Naive thymus-derived CD8-positive, alpha-beta T cell (primary cell): ENCODE data around the gene ADAM22. TPM values are rescaled to one million over a fixed set of nuclear protein-coding genes. Genes with fewer than 3 reads are reported as not detected.
A peak's percentile ranks its signal among the peaks of the same experiment; 100 is the strongest.

Source experiments
- ATAC-seq, 2 donors: fragments of 150-1000 bp; cut with Tn5 transposase in 1 of 2; sonication (Bioruptor Pico), chemical (Tn5 transposase) in 1 of 2; 1 replicate in 1 of 2; 2 replicates in 1 of 2; pipeline ENCODE4 v1.10.0; 2021; ENCODE audit warnings: mild to moderate bottlenecking in 2 of 2, moderate library complexity in 2 of 2
- POLR2A ChIA-PET: fragments of 350-600 bp; sonication (Branson Sonifier 250); formaldehyde crosslinking; loops from one replicate; lab custom pipeline; 2021; ENCODE audit warnings: antibody characterized with exemption; lab: Charles Lee
- DNase-seq, 10 donors: peaks; one replicate each; pipeline versions ENCODE4 v3.0.0 to v3.0.0-alpha.2; 2020 to 2022
- H3K27ac Mint-ChIP-seq, 10 donors: one replicate each; pipeline ENCODE4 v1.8.0; 2020 to 2022; ENCODE audit warnings: mild to moderate bottlenecking in 10 of 10, mixed read lengths in 10 of 10, moderate library complexity in 4 of 10, inconsistent platforms in 1 of 10
- H3K27me3 Mint-ChIP-seq, 5 donors: one replicate each; pipeline ENCODE4 v1.8.0; 2021 to 2022; ENCODE audit warnings: mixed read lengths in 5 of 5
- H3K36me3 Mint-ChIP-seq, 3 donors: one replicate each; pipeline ENCODE4 v1.8.0; 2020 to 2022; ENCODE audit warnings: mixed read lengths in 3 of 3, mild to moderate bottlenecking in 2 of 3, inconsistent platforms in 1 of 3
- H3K4me1 Mint-ChIP-seq, 4 donors: one replicate each; pipeline ENCODE4 v1.8.0; 2021 to 2022; ENCODE audit warnings: mixed read lengths in 4 of 4
- H3K4me3 Mint-ChIP-seq, 10 donors: one replicate each; pipeline ENCODE4 v1.8.0; 2020 to 2022; ENCODE audit warnings: mild to moderate bottlenecking in 10 of 10, mixed read lengths in 10 of 10, moderate library complexity in 6 of 10, inconsistent platforms in 1 of 10
- H3K9me3 Mint-ChIP-seq, 9 donors: one replicate each; pipeline ENCODE4 v1.8.0; 2020 to 2022; ENCODE audit warnings: mixed read lengths in 9 of 9, mild to moderate bottlenecking in 3 of 9, inconsistent platforms in 1 of 9, moderate library complexity in 1 of 9
- polyA plus RNA-seq, 3 donors: library from polyadenylated mRNA; unstranded; fragments of 300-500 nt; fragmentation: Illumina TruSeq; gene quantifications; one replicate each; pipeline ENCODE4 v1.2.3, GENCODE V29; 2021
- total RNA-seq, 8 experiments: library from RNA in 2 of 8; stranded (reverse) in 2 of 8; gene quantifications; one replicate each; pipeline ENCODE4 v1.2.3 and lab custom pipeline; 2021 to 2026

Gene ADAM22
- total and polyA plus RNA-seq, 5 experiments from 2014 or later = 0.60 to 9.2 (median 1.6) TPM

DNA sequence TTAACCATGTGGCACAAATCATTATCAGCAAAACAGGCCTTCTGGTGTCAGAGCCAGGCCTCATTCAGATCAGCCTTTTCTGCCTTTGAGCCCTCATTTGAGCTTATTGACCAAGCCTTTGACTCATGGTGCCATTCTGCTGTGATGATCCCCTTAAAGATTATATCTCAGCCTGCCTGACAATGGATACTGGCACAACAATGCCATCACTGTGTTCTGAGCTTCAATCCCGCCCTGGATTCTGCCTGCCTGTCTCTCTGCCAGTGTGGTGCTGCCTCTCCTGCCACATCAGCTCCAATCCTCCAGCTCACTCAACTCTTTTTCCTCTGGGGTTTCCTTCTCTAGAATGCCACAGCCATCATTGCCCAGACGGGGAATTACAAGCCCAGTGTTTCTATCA lies 233.2 kb downstream of the ADAM22 start:
- Mint-ChIP-seq H3K4me1 (no peaks in the 10 kb centered on the region), H3K4me3 (no peak overlapping the region), H3K27ac (peak overlapping the region in 1 of 10 donors; percentile 4), H3K9me3 (no peaks in the 10 kb centered on the region), H3K36me3 (no peaks in the 10 kb centered on the region), H3K27me3 (no peaks in the 10 kb centered on the region)
- ATAC-seq (no peak), DNase-seq (no peak)
- POLR2A ChIA-PET = no interaction called here

- no peaks in the 10 kb centered on the region for H3K27me3 Mint-ChIP-seq
- H3K4me3 Mint-ChIP-seq = no peak overlapping the region
- no peaks in the 10 kb centered on the region for H3K36me3 Mint-ChIP-seq
- no peak overlapping the region for H3K27ac Mint-ChIP-seq
- H3K9me3 Mint-ChIP-seq = no peaks in the 10 kb centered on the region
- DNase-seq (no peak), ATAC-seq (no peak)
- POLR2A ChIA-PET = no interaction called here
- no peaks in the 10 kb centered on the region for H3K4me1 Mint-ChIP-seq
Observed at GRCh38 chr7:88167721-88168120, 233.7 kb downstream of the ADAM22 start.

GRCh38 chr7:88169717-88170320 lies 235.8 kb downstream of the ADAM22 start:
- DNase-seq = peak in 1 of 10 donors; percentile 4
- POLR2A ChIA-PET = no interaction called here

GRCh38 chr7:88172842-88173241 lies 238.8 kb downstream of the ADAM22 start:
- Mint-ChIP-seq H3K9me3 (no peaks in the 10 kb centered on the region), H3K4me3 (no peak overlapping the region), H3K27ac (no peak overlapping the region), H3K36me3 (peaks cover 0 to 2% (median 0%) of the 10 kb centered on the region in 3 donors), H3K4me1 (no peaks in the 10 kb centered on the region), H3K27me3 (no peaks in the 10 kb centered on the region)
- POLR2A ChIA-PET = no interaction called here
- DNase-seq (no peak), ATAC-seq (no peak)

More at GRCh38 chr7:88169717-88170320, 235.8 kb downstream of the ADAM22 start:
- Mint-ChIP-seq H3K4me3 (no peak overlapping the region), H3K36me3 (no peaks in the 10 kb centered on the region), H3K27me3 (no peaks in the 10 kb centered on the region), H3K9me3 (no peaks in the 10 kb centered on the region), H3K4me1 (no peaks in the 10 kb centered on the region), H3K27ac (no peak overlapping the region)
- ATAC-seq = no peak

- Mint-ChIP-seq H3K27me3 (no peaks in the 10 kb centered on the region), H3K36me3 (peaks cover 0 to 3% (median 0%) of the 10 kb centered on the region in 3 donors), H3K4me3 (no peak overlapping the region), H3K4me1 (no peaks in the 10 kb centered on the region), H3K9me3 (no peaks in the 10 kb centered on the region), H3K27ac (no peak overlapping the region)
- DNase-seq = no peak
- POLR2A ChIA-PET = no interaction called here
- ATAC-seq = no peak
Observed at GRCh38 chr7:88176190-88176589, 242.1 kb downstream of the ADAM22 start.

DNA sequence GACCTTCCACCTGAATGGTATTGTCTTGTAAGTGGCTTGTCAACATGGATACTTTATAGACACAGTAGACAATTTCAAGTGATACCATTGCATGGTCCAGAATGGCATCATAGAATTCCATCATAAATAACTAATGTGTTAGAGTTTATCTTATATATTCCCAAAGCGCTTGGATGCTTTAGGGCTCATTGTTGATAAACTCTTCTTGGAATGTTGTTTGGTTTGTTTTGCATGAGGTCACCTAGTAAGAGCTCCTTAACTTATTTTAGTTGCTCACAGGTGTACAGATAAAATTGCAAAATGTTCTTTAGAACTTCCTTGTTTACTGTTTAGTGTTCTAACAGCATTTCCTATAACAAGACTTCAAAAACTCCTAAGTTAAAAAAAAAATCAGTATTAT lies 249.0 kb downstream of the ADAM22 start:
- no peak overlapping the region for H3K27ac Mint-ChIP-seq
- H3K4me1 Mint-ChIP-seq = no peaks in the 10 kb centered on the region
- DNase-seq (no peak), ATAC-seq (no peak)
- no peak overlapping the region for H3K4me3 Mint-ChIP-seq
- no peaks in the 10 kb centered on the region for H3K27me3 Mint-ChIP-seq
- H3K36me3 Mint-ChIP-seq = peaks cover 4 to 26% (median 24%) of the 10 kb centered on the region in 3 donors
- H3K9me3 Mint-ChIP-seq = no peaks in the 10 kb centered on the region
- POLR2A ChIA-PET = no interaction called here

- ATAC-seq (no peak), DNase-seq (no peak)
- Mint-ChIP-seq H3K4me1 (no peaks in the 10 kb centered on the region), H3K27me3 (no peaks in the 10 kb centered on the region), H3K9me3 (no peaks in the 10 kb centered on the region), H3K4me3 (no peak overlapping the region), H3K36me3 (peaks cover 4 to 26% (median 24%) of the 10 kb centered on the region in 3 donors), H3K27ac (no peak overlapping the region)
- POLR2A ChIA-PET = no interaction called here
Observed at GRCh38 chr7:88184848-88185304, 250.8 kb downstream of the ADAM22 start.

- Mint-ChIP-seq H3K27ac (no peak overlapping the region), H3K36me3 (peaks cover 4 to 26% (median 24%) of the 10 kb centered on the region in 3 donors), H3K4me1 (no peaks in the 10 kb centered on the region), H3K4me3 (no peak overlapping the region), H3K9me3 (no peaks in the 10 kb centered on the region), H3K27me3 (no peaks in the 10 kb centered on the region)
- POLR2A ChIA-PET = no interaction called here
- DNase-seq (no peak), ATAC-seq (no peak)
Observed at GRCh38 chr7:88185650-88186049, 251.6 kb downstream of the ADAM22 start.

- Mint-ChIP-seq H3K36me3 (peaks cover 0 to 9% (median 0%) of the 10 kb centered on the region in 3 donors), H3K9me3 (peaks cover 0 to 2% (median 0%) of the 10 kb centered on the region in 9 donors), H3K27ac (no peak overlapping the region), H3K4me1 (no peaks in the 10 kb centered on the region), H3K27me3 (no peaks in the 10 kb centered on the region), H3K4me3 (no peak overlapping the region)
- no peak for ATAC-seq
- DNase-seq = no peak
- POLR2A ChIA-PET = no interaction called here
Observed at GRCh38 chr7:88191911-88192310, 257.9 kb downstream of the ADAM22 start.

GRCh38 chr7:88200261-88200660 lies 266.2 kb downstream of the ADAM22 start:
- H3K36me3 Mint-ChIP-seq = peaks cover 9 to 33% (median 16%) of the 10 kb centered on the region in 3 donors
- H3K4me1 Mint-ChIP-seq = peaks cover 0 to 7% (median 4%) of the 10 kb centered on the region in 4 donors
- no peaks in the 10 kb centered on the region for H3K27me3 Mint-ChIP-seq
- H3K9me3 Mint-ChIP-seq = peaks cover 0 to under 1% (median 0%) of the 10 kb centered on the region in 9 donors
- no peak overlapping the region for H3K27ac Mint-ChIP-seq
- POLR2A ChIA-PET = no interaction called here
- no peak for DNase-seq
- no peak overlapping the region for H3K4me3 Mint-ChIP-seq
- ATAC-seq = no peak

- POLR2A ChIA-PET = no interaction called here
- ATAC-seq (no peak), DNase-seq (no peak)
- no peak overlapping the region for H3K4me3 Mint-ChIP-seq
- H3K9me3 Mint-ChIP-seq = no peaks in the 10 kb centered on the region
- H3K36me3 Mint-ChIP-seq = peaks cover 9 to 38% (median 14%) of the 10 kb centered on the region in 3 donors
- peaks cover 0 to 7% (median 4%) of the 10 kb centered on the region in 4 donors for H3K4me1 Mint-ChIP-seq
- H3K27me3 Mint-ChIP-seq = no peaks in the 10 kb centered on the region
- peak overlapping the region in 1 of 10 donors; percentile 10 for H3K27ac Mint-ChIP-seq
Observed at GRCh38 chr7:88200789-88201188, 266.7 kb downstream of the ADAM22 start.

DNA sequence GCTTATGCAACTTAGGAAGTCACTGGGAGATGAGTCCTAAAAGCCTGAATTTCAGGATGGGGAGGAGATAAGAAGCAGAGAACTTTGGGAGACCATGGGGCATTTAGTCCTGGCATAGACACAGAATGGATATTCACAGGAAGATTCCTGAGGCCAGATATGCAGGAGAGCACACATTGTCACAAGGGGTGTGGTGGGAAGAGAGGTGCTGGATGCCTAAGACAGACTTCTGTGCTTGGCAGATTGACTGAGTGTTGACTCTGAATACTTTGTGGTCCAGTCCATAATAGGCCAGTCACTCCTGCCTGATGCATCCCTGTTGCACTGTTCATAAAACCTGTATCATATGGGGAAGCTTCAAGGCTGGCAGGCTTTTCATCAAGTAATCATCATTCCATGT lies 267.3 kb downstream of the ADAM22 start:
- no peak for ATAC-seq
- DNase-seq = no peak
- Mint-ChIP-seq H3K4me1 (peaks cover 0 to 7% (median 4%) of the 10 kb centered on the region in 4 donors), H3K27me3 (no peaks in the 10 kb centered on the region), H3K27ac (peak overlapping the region in 3 of 10 donors; percentile 1 to 57 (median 28)), H3K36me3 (peaks cover 9 to 43% (median 19%) of the 10 kb centered on the region in 3 donors), H3K4me3 (no peak overlapping the region), H3K9me3 (no peaks in the 10 kb centered on the region)
- POLR2A ChIA-PET = no interaction called here

DNA sequence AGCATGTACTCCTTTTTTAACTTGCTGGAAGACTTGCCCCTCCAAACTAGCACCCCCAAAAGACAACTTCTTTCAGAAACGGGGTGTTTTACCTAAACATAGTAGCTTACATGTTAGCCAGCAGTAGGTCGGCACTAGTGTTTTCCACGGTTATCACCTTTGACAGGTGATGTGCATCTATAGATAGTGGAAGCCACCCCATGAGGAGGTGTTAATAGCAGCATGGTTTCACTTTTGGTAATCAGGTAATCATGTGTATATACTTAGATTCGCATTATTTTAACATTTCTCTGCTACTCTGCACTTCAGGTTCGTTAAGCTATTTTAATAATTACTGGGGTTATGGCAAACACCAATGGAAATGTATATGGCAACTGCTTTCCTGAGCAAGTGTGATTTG lies 268.2 kb downstream of the ADAM22 start:
- no peak for ATAC-seq

GRCh38 chr7:88202799-88203198 lies 268.7 kb downstream of the ADAM22 start:
- no peaks in the 10 kb centered on the region for H3K9me3 Mint-ChIP-seq
- ATAC-seq (no peak), DNase-seq (no peak)
- no peak overlapping the region for H3K4me3 Mint-ChIP-seq
- H3K4me1 Mint-ChIP-seq = peaks cover 0 to 6% (median 3%) of the 10 kb centered on the region in 4 donors
- no peaks in the 10 kb centered on the region for H3K27me3 Mint-ChIP-seq
- H3K27ac Mint-ChIP-seq = peak overlapping the region in 4 of 10 donors; percentile 16 to 70 (median 39)
- peaks cover 5 to 51% (median 22%) of the 10 kb centered on the region in 3 donors for H3K36me3 Mint-ChIP-seq
- POLR2A ChIA-PET = no interaction called here

More for the DNA sequence above, 268.2 kb downstream of the ADAM22 start:
- POLR2A ChIA-PET = no interaction called here
- Mint-ChIP-seq H3K4me3 (no peak overlapping the region), H3K4me1 (peaks cover 0 to 6% (median 4%) of the 10 kb centered on the region in 4 donors), H3K9me3 (no peaks in the 10 kb centered on the region), H3K27me3 (no peaks in the 10 kb centered on the region), H3K36me3 (peaks cover 7 to 49% (median 20%) of the 10 kb centered on the region in 3 donors), H3K27ac (peak overlapping the region in 1 of 10 donors; percentile 39)
- no peak for DNase-seq
